Brain microvascular endothelial cell (primary cell): Measurements from ENCODE around the gene SRRM3.
A peak's percentile ranks its signal among the peaks of the same experiment; 100 is the strongest.
"Not testable (repeated sequence)": the region's sequence is repeated elsewhere in the genome, so short reads cannot be mapped to it uniquely, and the experiment has no call there.

ENCODE experiments used
- DNase-seq: peaks from one replicate; pipeline ENCODE4 v3.0.0-alpha.2; 2020
- H3K27ac ChIP-seq: fragments of 250-450 bp; sonication (Bioruptor Pico); 2 replicates; pipeline ENCODE4 v1.5.1; 2020; ENCODE audit warnings: mild to moderate bottlenecking, moderate library complexity
- H3K27me3 ChIP-seq: fragments of 250-450 bp; sonication (Bioruptor Pico); replicated peaks from 2 replicates; pipeline ENCODE4 v1.5.1; 2020; ENCODE audit warnings: mild to moderate bottlenecking
- H3K36me3 ChIP-seq: fragments of 250-450 bp; sonication (Bioruptor Pico); replicated peaks from 2 replicates; pipeline ENCODE4 v1.5.1; 2020; ENCODE audit warnings: mild to moderate bottlenecking
- H3K4me3 ChIP-seq: 2 replicates; pipeline ENCODE4 v1.5.1; 2011; ENCODE audit warnings: low read depth, mild to moderate bottlenecking, control low read depth, low read length, moderate library complexity
- in situ Hi-C: cut with HindIII; loops from 2 replicates; pipeline ENCODE4 v1.10.0; 2017; ENCODE audit warnings: low sequenced_read_pairs, low pct_ligation_motif_present
- TF ChIP-seq, protein P1 (sequence below): IDR thresholded peaks from 2 replicates; pipeline ENCODE4 v1.5.1; 2011; ENCODE audit warnings: low read depth, mild to moderate bottlenecking, moderate library complexity, low read length, control low read depth, inconsistent platforms; ENCODE audit errors: missing control alignments

Gene SRRM3

DNA sequence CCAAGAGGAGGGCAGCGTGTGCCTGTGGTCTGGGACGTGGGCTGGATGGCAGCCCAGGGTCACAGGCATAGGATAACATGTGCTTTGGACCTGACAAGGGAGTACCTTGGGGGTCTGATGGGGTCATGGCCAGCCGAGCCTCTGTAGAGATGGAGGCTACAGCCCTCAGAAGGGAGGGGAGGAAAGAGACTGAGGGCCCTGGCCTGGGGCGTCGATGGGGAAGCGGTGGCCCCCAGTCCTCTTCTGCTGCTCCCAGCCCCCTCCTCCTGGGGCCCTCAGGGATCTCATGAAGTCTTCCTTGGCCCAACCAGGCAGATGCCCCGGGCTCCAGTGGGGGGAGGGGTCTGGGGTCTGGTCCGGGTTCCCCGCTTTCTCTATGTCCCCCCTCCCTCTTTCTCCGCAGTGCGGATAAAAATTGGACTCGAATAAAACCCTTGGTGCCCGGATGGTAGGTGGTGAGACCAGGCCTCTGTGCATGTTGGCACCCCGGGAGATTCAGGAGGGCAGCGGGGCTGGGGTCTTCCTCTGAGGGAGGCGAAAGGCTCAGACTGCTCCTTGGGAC is 85.2 kb downstream of the SRRM3 start:
- DNase-seq = no peak
- Histone ChIP-seq H3K27me3 (peaks cover 17% of the 10 kb centered on the region), H3K36me3 (no peaks in the 10 kb centered on the region), H3K4me3 (no peak overlapping the region), H3K27ac (no peak overlapping the region)
- TF ChIP-seq, protein P1, sequence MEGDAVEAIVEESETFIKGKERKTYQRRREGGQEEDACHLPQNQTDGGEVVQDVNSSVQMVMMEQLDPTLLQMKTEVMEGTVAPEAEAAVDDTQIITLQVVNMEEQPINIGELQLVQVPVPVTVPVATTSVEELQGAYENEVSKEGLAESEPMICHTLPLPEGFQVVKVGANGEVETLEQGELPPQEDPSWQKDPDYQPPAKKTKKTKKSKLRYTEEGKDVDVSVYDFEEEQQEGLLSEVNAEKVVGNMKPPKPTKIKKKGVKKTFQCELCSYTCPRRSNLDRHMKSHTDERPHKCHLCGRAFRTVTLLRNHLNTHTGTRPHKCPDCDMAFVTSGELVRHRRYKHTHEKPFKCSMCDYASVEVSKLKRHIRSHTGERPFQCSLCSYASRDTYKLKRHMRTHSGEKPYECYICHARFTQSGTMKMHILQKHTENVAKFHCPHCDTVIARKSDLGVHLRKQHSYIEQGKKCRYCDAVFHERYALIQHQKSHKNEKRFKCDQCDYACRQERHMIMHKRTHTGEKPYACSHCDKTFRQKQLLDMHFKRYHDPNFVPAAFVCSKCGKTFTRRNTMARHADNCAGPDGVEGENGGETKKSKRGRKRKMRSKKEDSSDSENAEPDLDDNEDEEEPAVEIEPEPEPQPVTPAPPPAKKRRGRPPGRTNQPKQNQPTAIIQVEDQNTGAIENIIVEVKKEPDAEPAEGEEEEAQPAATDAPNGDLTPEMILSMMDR = no peak
- in situ Hi-C loops = no loop called here

DNA sequence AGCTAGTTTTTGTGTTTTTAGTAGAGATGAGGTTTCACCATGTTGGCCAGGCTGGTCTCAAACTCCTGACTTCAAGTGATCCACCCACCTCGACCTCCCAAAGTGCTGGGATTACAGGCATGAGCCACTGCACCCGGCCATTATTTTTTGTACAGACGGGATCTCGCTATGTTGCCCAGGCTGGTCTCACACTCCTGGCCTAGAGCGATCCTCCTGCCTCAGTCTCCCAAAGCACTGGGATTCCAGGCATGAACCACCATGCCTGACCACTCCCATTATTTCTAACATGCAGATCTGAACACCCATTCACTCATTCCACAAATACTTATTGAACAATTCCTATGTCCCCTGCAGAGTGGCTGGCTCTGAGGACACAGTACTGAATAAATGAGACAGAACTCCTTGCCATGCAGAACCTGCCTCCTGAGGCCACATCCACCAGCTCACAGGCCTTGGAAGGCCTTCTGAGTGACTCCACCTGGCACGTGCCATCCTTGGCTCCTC is 89.2 kb downstream of the SRRM3 start:
- in situ Hi-C loops, DNase-seq, H3K27me3 ChIP-seq, H3K36me3 ChIP-seq, H3K4me3 ChIP-seq: not testable (repeated sequence)
- peak overlapping the region; percentile 65 for H3K27ac ChIP-seq

- H3K4me3 ChIP-seq = peak overlapping the region; percentile 9
- in situ Hi-C loops = no loop called here
- H3K27me3 ChIP-seq = no peaks in the 10 kb centered on the region
- H3K27ac ChIP-seq = peak overlapping the region; percentile 65
- TF ChIP-seq, protein P1 = peak; percentile 98
- DNase-seq = peak; percentile 97
- no peaks in the 10 kb centered on the region for H3K36me3 ChIP-seq
Observed at GRCh38 chr7:76291351-76292212, 89.9 kb downstream of the SRRM3 start.

DNA sequence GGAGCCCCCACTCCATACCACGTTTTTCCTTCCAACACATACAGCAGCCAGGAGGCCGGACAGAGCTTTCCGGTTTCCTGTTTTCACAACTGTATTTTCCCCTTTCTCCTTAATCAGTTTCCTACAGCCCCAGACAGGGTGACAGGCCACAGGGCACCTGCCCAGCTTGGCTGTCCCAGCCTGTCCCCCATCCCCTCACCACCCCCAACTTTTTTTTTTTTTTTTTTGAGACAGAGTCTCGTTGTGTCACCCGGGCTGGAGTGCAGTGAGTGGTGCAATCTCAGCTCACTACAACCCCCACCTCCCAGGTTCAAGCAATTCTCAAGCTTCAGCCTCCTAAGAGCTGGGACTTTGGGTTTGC is 90.5 kb downstream of the SRRM3 start:
- DNase-seq = no peak
- in situ Hi-C loops = no loop called here
- no peaks in the 10 kb centered on the region for H3K27me3 ChIP-seq
- H3K4me3 ChIP-seq = peak overlapping the region; percentile 9
- H3K27ac ChIP-seq = peak overlapping the region; percentile 65
- TF ChIP-seq, protein P1 = no peak
- H3K36me3 ChIP-seq = no peaks in the 10 kb centered on the region

DNA sequence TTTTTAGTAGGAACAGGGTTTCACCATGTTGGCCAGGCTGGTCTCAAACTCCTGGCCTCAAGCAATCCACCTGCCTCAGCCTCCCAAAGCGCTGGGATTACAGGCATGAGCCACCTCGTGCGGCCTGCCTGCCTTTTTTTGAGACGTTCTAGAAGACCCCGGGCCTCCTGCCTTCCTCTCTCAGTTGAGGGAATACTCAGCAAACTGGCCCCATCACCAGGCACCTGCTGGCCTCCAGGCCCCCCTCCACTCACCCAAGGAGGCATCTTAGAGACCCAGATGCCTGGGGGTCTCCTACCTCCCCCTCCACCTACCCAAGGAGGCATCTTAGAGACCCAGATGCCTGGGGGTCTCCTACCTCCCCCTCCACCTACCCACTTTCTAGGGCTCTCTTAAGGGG is 91.2 kb downstream of the SRRM3 start:
- H3K4me3 ChIP-seq, DNase-seq, H3K27ac ChIP-seq, in situ Hi-C loops, H3K27me3 ChIP-seq, H3K36me3 ChIP-seq: not testable (repeated sequence)

GRCh38 chr7:76293407-76293901 is 91.8 kb downstream of the SRRM3 start:
- DNase-seq = no peak
- no peak overlapping the region for H3K4me3 ChIP-seq
- TF ChIP-seq, protein P1 = no peak
- no peaks in the 10 kb centered on the region for H3K36me3 ChIP-seq
- no peaks in the 10 kb centered on the region for H3K27me3 ChIP-seq
- in situ Hi-C loops = no loop called here
- peak overlapping the region; percentile 98 for H3K27ac ChIP-seq
